GM23338 (cell line): ENCODE results near the gene RABL6. TPM values are rescaled to one million over a fixed set of nuclear protein-coding genes. Genes with fewer than 3 reads are reported as not detected.

Experiments
- ATAC-seq: fragments of 200-7000 bp; cut with Tn5 transposase; 3 replicates; pipeline ENCODE4 v1.9.1; 2020
- DNase-seq: peaks from one replicate; pipeline ENCODE4 v3.0.0-alpha.2; 2015; ENCODE audit warnings: low spot score
- H2AFZ ChIP-seq: fragments of 200-600 bp; sonication (generic); 2 replicates; pipeline ENCODE4 v1.8.0; 2016; ENCODE audit warnings: antibody characterized with exemption, mild to moderate bottlenecking, moderate library complexity
- H3F3A ChIP-seq: fragments of 200-600 bp; sonication (generic); replicated peaks from 2 replicates; pipeline ENCODE4 v1.8.0; 2017; ENCODE audit warnings: antibody characterized with exemption, mixed run types, low read depth
- H3K27ac ChIP-seq: fragments of 200-600 bp; sonication (generic); 2 replicates; pipeline ENCODE4 v1.6.1; 2016; ENCODE audit warnings: low read depth
- H3K27me3 ChIP-seq: fragments of 200-600 bp; sonication (generic); 2 replicates; pipeline ENCODE4 v1.8.0; 2016; ENCODE audit warnings: mild to moderate bottlenecking, mixed run types, moderate library complexity; ENCODE audit not compliant: insufficient read depth
- H3K36me3 ChIP-seq: fragments of 200-600 bp; sonication (generic); 2 replicates; pipeline ENCODE4 v1.8.0; 2016; ENCODE audit warnings: mild to moderate bottlenecking; ENCODE audit not compliant: insufficient read depth
- H3K4me1 ChIP-seq: fragments of 200-600 bp; sonication (generic); 2 replicates; pipeline ENCODE4 v1.8.0; 2016; ENCODE audit warnings: mild to moderate bottlenecking, moderate library complexity; ENCODE audit not compliant: insufficient read depth
- H3K4me2 ChIP-seq: fragments of 200-600 bp; sonication (generic); 2 replicates; pipeline ENCODE4 v1.7.1; 2017; ENCODE audit warnings: mixed run types
- H3K4me3 ChIP-seq: fragments of 200-600 bp; sonication (generic); 2 replicates; pipeline ENCODE4 v1.6.1; 2016; ENCODE audit warnings: mixed run types
- H3K79me2 ChIP-seq: fragments of 200-600 bp; sonication (generic); replicated peaks from 2 replicates; pipeline ENCODE4 v1.8.0; 2017; ENCODE audit warnings: mild to moderate bottlenecking; ENCODE audit not compliant: insufficient read depth
- H3K9me2 ChIP-seq: fragments of 200-600 bp; sonication (generic); 2 replicates; pipeline ENCODE4 v1.8.0; 2017; ENCODE audit not compliant: insufficient read depth
- H4K20me1 ChIP-seq: fragments of 200-600 bp; sonication (generic); replicated peaks from 2 replicates; pipeline ENCODE4 v1.8.0; 2017; ENCODE audit warnings: mild to moderate bottlenecking; ENCODE audit not compliant: insufficient read depth
- H3K27ac Mint-ChIP-seq: 2 replicates; pipeline ENCODE4 v1.8.0; 2020; ENCODE audit warnings: inconsistent platforms, mild to moderate bottlenecking, moderate library complexity, mixed read lengths
- H3K27me3 Mint-ChIP-seq: 3 replicates; pipeline ENCODE4 v1.8.0; 2022; ENCODE audit warnings: low read depth, mild to moderate bottlenecking, moderate library complexity, mixed read lengths, inconsistent platforms; ENCODE audit not compliant: insufficient read depth, poor library complexity
- H3K36me3 Mint-ChIP-seq: 3 replicates; pipeline ENCODE4 v1.8.0; 2021; ENCODE audit warnings: low read depth, mild to moderate bottlenecking, inconsistent platforms, moderate library complexity, mixed read lengths
- H3K4me1 Mint-ChIP-seq: 3 replicates; pipeline ENCODE4 v1.8.0; 2020; ENCODE audit warnings: mild to moderate bottlenecking, inconsistent platforms, mixed read lengths
- H3K4me3 Mint-ChIP-seq: 3 replicates; pipeline ENCODE4 v1.8.0; 2021; ENCODE audit warnings: moderate library complexity, mild to moderate bottlenecking, inconsistent platforms, mixed read lengths
- H3K9me3 Mint-ChIP-seq: 3 replicates; pipeline ENCODE4 v1.8.0; 2020; ENCODE audit warnings: moderate library complexity, mild to moderate bottlenecking, inconsistent platforms, mixed read lengths
- CREB1 ChIP-seq: fragments of 250-450 bp; sonication (Bioruptor Pico); IDR thresholded peaks from 2 replicates; pipeline ENCODE4 v1.5.0; 2020; ENCODE audit warnings: low read depth, mild to moderate bottlenecking, moderate library complexity
- EZH2 ChIP-seq: fragments of 200-600 bp; sonication (generic); IDR thresholded peaks from one replicate; pipeline ENCODE4 v1.8.0; 2017; ENCODE audit warnings: antibody characterized with exemption, mild to moderate bottlenecking, low read depth; ENCODE audit not compliant: unreplicated experiment
- EZH2phosphoT487 ChIP-seq: fragments of 200-600 bp; sonication (generic); IDR thresholded peaks from one replicate; pipeline ENCODE4 v1.8.1; 2018; ENCODE audit warnings: antibody characterized with exemption; ENCODE audit not compliant: unreplicated experiment
- JUNB ChIP-seq: IDR thresholded peaks from one replicate; pipeline ENCODE4 v1.6.1; 2016; ENCODE audit warnings: antibody characterized with exemption; ENCODE audit not compliant: unreplicated experiment
- NANOG ChIP-seq: IDR thresholded peaks from 2 replicates; pipeline ENCODE4 v1.6.1; 2016; ENCODE audit warnings: antibody characterized with exemption, borderline replicate concordance
- POLR2AphosphoS5 ChIP-seq: IDR thresholded peaks from 2 replicates; pipeline ENCODE4 v1.6.1; 2016; ENCODE audit warnings: antibody characterized with exemption, low read depth
- STAT1 ChIP-seq: IDR thresholded peaks from one replicate; pipeline ENCODE4 v1.6.1; 2016; ENCODE audit warnings: antibody characterized with exemption; ENCODE audit not compliant: unreplicated experiment
- ZNF114 ChIP-seq: fragments of 250-450 bp; sonication (Bioruptor Pico); IDR thresholded peaks from 2 replicates; pipeline ENCODE4 v1.5.0; 2020; ENCODE audit warnings: mild to moderate bottlenecking, moderate library complexity
- ZNF331 ChIP-seq: fragments of 250-450 bp; sonication (Bioruptor Pico); IDR thresholded peaks from 2 replicates; pipeline ENCODE4 v1.5.0; 2020; ENCODE audit warnings: low read depth, mild to moderate bottlenecking, moderate library complexity
- polyA plus RNA-seq: library from polyadenylated mRNA; unstranded; fragments of >200 nt; fragmentation: Nextera tagmentation; extraction: Ambion mirVana; gene quantifications from 2 replicates; pipeline ENCODE4 v1.2.1, GENCODE V29; 2016
- total RNA-seq: library from RNA; depleted of rRNA; stranded (reverse); fragments of >200 nt; shearing (Covaris generic); gene quantifications from 2 replicates; pipeline ENCODE4 v1.2.3, GENCODE V29; 2014
- TF ChIP-seq, protein P1 (sequence below): IDR thresholded peaks from one replicate; pipeline ENCODE4 v1.6.1; 2018; ENCODE audit warnings: antibody characterized with exemption; ENCODE audit not compliant: unreplicated experiment
- TF ChIP-seq, protein P2 (sequence below): fragments of 250-450 bp; sonication (Bioruptor Pico); IDR thresholded peaks from 2 replicates; pipeline ENCODE4 v1.5.0; 2020; ENCODE audit warnings: mild to moderate bottlenecking, moderate library complexity
- TF ChIP-seq, protein P3 (sequence below), 2 experiments: fragments of 200-600 bp in 1 of 2; sonication (generic) in 1 of 2; conservative IDR thresholded peaks; 2 replicates each; pipeline versions ENCODE4 v1.5.1 to v1.6.1; 2016 to 2017; ENCODE audit warnings: antibody characterized with exemption in 2 of 2, low read depth in 2 of 2, mild to moderate bottlenecking in 2 of 2, moderate library complexity in 1 of 2
- TF ChIP-seq, protein P4 (sequence below): IDR thresholded peaks from 2 replicates; pipeline ENCODE4 v1.6.1; 2016; ENCODE audit warnings: antibody characterized with exemption

Gene RABL6
- total and polyA plus RNA-seq, 2 experiments from 2014 or later, result 59.1 to 127 TPM

DNA sequence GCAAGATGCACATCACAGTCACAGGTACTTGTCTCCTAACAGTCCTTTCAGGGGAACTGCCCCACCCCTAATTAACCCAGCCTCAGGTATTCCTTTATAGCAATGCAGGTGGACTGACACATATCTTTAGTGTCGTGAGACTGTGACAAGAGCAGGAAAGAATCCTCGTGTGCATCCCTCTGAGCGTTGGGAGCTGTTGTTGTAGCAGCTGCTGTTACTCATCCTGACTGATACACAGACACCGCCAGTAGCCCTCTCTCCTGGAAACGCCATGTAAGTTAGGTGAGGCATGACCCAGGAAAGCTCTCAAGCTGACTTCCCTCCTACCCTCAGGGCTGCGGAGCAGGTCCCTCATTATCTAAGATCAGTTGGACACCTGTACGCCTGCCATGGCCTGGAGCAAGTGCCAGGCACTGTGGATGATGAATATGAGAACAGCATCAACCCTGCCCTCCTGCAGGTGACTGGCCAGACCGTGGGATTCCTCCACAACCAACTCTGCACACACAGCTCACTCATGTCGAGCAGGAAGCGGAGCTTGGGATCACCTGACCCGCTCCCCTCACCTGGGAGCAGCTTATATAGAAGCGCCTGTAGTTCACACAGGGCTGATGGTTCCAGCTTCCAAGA lies 33.2 kb upstream of the RABL6 start:
- H3K4me3 Mint-ChIP-seq, result no peak overlapping the region
- DNase-seq (no peak), ATAC-seq (no peak)
- H4K20me1 ChIP-seq, result no peaks in the 10 kb centered on the region
- H3K9me2 ChIP-seq, result 0 out of 2 replicates have a peak, but pooled peaks cover 4% of the 10 kb centered on the region
- no peak overlapping the region for H3K4me2 ChIP-seq
- H3K9me3 Mint-ChIP-seq, result peaks cover 27% of the 10 kb centered on the region
- no peaks in the 10 kb centered on the region; the same call in 1 of the 2 replicates for H3K36me3 ChIP-seq
- H3K36me3 Mint-ChIP-seq, result peaks cover 19% of the 10 kb centered on the region
- peaks cover 12% of the 10 kb centered on the region for H3K4me1 Mint-ChIP-seq
- peaks cover 23% of the 10 kb centered on the region for H3K27me3 Mint-ChIP-seq
- no peak overlapping the region for H2AFZ ChIP-seq
- H3F3A ChIP-seq, result 0 out of 2 replicates have a peak, but pooled peaks cover 7% of the 10 kb centered on the region
- H3K27me3 ChIP-seq, result no peaks in the 10 kb centered on the region
- no peak overlapping the region for H3K4me3 ChIP-seq
- H3K4me1 ChIP-seq, result no peaks in the 10 kb centered on the region
- no peaks in the 10 kb centered on the region for H3K79me2 ChIP-seq
- TF ChIP-seq STAT1 (no peak), NANOG (no peak), ZNF331 (CRISPR knock-in tag) (no peak), EZH2 (no peak), JUNB (no peak), CREB1 (CRISPR knock-in tag) (no peak), POLR2AphosphoS5 (no peak), ZNF114 (CRISPR knock-in tag) (no peak), EZH2phosphoT487 (no peak)
- TF ChIP-seq, protein P1, sequence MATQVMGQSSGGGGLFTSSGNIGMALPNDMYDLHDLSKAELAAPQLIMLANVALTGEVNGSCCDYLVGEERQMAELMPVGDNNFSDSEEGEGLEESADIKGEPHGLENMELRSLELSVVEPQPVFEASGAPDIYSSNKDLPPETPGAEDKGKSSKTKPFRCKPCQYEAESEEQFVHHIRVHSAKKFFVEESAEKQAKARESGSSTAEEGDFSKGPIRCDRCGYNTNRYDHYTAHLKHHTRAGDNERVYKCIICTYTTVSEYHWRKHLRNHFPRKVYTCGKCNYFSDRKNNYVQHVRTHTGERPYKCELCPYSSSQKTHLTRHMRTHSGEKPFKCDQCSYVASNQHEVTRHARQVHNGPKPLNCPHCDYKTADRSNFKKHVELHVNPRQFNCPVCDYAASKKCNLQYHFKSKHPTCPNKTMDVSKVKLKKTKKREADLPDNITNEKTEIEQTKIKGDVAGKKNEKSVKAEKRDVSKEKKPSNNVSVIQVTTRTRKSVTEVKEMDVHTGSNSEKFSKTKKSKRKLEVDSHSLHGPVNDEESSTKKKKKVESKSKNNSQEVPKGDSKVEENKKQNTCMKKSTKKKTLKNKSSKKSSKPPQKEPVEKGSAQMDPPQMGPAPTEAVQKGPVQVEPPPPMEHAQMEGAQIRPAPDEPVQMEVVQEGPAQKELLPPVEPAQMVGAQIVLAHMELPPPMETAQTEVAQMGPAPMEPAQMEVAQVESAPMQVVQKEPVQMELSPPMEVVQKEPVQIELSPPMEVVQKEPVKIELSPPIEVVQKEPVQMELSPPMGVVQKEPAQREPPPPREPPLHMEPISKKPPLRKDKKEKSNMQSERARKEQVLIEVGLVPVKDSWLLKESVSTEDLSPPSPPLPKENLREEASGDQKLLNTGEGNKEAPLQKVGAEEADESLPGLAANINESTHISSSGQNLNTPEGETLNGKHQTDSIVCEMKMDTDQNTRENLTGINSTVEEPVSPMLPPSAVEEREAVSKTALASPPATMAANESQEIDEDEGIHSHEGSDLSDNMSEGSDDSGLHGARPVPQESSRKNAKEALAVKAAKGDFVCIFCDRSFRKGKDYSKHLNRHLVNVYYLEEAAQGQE, result no peak
- TF ChIP-seq, protein P2, sequence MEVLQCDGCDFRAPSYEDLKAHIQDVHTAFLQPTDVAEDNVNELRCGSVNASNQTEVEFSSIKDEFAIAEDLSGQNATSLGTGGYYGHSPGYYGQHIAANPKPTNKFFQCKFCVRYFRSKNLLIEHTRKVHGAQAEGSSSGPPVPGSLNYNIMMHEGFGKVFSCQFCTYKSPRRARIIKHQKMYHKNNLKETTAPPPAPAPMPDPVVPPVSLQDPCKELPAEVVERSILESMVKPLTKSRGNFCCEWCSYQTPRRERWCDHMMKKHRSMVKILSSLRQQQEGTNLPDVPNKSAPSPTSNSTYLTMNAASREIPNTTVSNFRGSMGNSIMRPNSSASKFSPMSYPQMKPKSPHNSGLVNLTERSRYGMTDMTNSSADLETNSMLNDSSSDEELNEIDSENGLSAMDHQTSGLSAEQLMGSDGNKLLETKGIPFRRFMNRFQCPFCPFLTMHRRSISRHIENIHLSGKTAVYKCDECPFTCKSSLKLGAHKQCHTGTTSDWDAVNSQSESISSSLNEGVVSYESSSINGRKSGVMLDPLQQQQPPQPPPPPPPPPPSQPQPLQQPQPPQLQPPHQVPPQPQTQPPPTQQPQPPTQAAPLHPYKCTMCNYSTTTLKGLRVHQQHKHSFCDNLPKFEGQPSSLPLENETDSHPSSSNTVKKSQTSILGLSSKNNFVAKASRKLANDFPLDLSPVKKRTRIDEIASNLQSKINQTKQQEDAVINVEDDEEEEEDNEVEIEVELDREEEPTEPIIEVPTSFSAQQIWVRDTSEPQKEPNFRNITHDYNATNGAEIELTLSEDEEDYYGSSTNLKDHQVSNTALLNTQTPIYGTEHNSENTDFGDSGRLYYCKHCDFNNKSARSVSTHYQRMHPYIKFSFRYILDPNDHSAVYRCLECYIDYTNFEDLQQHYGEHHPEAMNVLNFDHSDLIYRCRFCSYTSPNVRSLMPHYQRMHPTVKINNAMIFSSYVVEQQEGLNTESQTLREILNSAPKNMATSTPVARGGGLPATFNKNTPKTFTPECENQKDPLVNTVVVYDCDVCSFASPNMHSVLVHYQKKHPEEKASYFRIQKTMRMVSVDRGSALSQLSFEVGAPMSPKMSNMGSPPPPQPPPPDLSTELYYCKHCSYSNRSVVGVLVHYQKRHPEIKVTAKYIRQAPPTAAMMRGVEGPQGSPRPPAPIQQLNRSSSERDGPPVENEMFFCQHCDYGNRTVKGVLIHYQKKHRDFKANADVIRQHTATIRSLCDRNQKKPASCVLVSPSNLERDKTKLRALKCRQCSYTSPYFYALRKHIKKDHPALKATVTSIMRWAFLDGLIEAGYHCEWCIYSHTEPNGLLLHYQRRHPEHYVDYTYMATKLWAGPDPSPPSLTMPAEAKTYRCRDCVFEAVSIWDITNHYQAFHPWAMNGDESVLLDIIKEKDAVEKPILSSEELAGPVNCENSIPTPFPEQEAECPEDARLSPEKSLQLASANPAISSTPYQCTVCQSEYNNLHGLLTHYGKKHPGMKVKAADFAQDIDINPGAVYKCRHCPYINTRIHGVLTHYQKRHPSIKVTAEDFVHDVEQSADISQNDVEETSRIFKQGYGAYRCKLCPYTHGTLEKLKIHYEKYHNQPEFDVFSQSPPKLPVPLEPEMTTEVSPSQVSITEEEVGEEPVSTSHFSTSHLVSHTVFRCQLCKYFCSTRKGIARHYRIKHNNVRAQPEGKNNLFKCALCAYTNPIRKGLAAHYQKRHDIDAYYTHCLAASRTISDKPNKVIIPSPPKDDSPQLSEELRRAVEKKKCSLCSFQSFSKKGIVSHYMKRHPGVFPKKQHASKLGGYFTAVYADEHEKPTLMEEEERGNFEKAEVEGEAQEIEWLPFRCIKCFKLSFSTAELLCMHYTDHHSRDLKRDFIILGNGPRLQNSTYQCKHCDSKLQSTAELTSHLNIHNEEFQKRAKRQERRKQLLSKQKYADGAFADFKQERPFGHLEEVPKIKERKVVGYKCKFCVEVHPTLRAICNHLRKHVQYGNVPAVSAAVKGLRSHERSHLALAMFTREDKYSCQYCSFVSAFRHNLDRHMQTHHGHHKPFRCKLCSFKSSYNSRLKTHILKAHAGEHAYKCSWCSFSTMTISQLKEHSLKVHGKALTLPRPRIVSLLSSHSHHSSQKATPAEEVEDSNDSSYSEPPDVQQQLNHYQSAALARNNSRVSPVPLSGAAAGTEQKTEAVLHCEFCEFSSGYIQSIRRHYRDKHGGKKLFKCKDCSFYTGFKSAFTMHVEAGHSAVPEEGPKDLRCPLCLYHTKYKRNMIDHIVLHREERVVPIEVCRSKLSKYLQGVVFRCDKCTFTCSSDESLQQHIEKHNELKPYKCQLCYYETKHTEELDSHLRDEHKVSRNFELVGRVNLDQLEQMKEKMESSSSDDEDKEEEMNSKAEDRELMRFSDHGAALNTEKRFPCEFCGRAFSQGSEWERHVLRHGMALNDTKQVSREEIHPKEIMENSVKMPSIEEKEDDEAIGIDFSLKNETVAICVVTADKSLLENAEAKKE (CRISPR knock-in tag), result no peak
- TF ChIP-seq, protein P3, sequence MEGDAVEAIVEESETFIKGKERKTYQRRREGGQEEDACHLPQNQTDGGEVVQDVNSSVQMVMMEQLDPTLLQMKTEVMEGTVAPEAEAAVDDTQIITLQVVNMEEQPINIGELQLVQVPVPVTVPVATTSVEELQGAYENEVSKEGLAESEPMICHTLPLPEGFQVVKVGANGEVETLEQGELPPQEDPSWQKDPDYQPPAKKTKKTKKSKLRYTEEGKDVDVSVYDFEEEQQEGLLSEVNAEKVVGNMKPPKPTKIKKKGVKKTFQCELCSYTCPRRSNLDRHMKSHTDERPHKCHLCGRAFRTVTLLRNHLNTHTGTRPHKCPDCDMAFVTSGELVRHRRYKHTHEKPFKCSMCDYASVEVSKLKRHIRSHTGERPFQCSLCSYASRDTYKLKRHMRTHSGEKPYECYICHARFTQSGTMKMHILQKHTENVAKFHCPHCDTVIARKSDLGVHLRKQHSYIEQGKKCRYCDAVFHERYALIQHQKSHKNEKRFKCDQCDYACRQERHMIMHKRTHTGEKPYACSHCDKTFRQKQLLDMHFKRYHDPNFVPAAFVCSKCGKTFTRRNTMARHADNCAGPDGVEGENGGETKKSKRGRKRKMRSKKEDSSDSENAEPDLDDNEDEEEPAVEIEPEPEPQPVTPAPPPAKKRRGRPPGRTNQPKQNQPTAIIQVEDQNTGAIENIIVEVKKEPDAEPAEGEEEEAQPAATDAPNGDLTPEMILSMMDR (conservative IDR thresholded peaks at IDR 0.05; ENCODE audit: low read depth in 2 of 2), result no peak
- TF ChIP-seq, protein P4, sequence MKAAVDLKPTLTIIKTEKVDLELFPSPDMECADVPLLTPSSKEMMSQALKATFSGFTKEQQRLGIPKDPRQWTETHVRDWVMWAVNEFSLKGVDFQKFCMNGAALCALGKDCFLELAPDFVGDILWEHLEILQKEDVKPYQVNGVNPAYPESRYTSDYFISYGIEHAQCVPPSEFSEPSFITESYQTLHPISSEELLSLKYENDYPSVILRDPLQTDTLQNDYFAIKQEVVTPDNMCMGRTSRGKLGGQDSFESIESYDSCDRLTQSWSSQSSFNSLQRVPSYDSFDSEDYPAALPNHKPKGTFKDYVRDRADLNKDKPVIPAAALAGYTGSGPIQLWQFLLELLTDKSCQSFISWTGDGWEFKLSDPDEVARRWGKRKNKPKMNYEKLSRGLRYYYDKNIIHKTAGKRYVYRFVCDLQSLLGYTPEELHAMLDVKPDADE, result no peak
- H3K27ac Mint-ChIP-seq, result no peak overlapping the region
- no peak overlapping the region for H3K27ac ChIP-seq
